SU-DHL-6 (cell line): Measurements from ENCODE around the gene CRYBG3.

Source experiments
- H2AFZ ChIP-seq: fragments of 200-600 bp; sonication (generic); 2 replicates; pipeline ENCODE4 v1.6.1; 2014; ENCODE audit warnings: low read depth, mild to moderate bottlenecking, moderate library complexity, mixed read lengths, antibody characterized with exemption, low read length; ENCODE audit not compliant: severe bottlenecking
- H3F3A ChIP-seq: fragments of 200-600 bp; shearing (Covaris generic); 2 replicates; pipeline ENCODE4 v1.6.0; 2016; ENCODE audit warnings: antibody characterized with exemption, mild to moderate bottlenecking; ENCODE audit not compliant: insufficient read depth
- H3K27ac ChIP-seq: fragments of 200-600 bp; sonication (generic); 2 replicates; pipeline ENCODE4 v1.5.1; 2016; ENCODE audit warnings: low read depth, mild to moderate bottlenecking, low read length, moderate library complexity, mixed read lengths
- H3K27me3 ChIP-seq: fragments of 200-600 bp; sonication (generic), shearing (Covaris generic); 2 replicates; pipeline ENCODE4 v1.6.0; 2014; ENCODE audit warnings: mild to moderate bottlenecking, low read length
- H3K36me3 ChIP-seq: fragments of 200-600 bp; sonication (generic); 2 replicates; pipeline ENCODE4 v1.6.1; 2014; ENCODE audit warnings: mild to moderate bottlenecking, low read length, mixed read lengths
- H3K4me2 ChIP-seq: fragments of 300-600, 200-600 bp; shearing (Covaris generic), sonication (generic); 2 replicates; pipeline ENCODE4 v1.6.0; 2014; ENCODE audit warnings: low read length, low read depth, mild to moderate bottlenecking; ENCODE audit not compliant: poor library complexity, severe bottlenecking
- H3K4me3 ChIP-seq: fragments of 200-600 bp; sonication (generic); 2 replicates; pipeline ENCODE4 v1.5.1; 2014; ENCODE audit warnings: antibody characterized with exemption, low read length, mild to moderate bottlenecking, mixed read lengths; ENCODE audit not compliant: insufficient read depth, poor library complexity, severe bottlenecking
- H3K79me2 ChIP-seq: fragments of 200-600 bp; sonication (generic); 2 replicates; pipeline ENCODE4 v1.6.1; 2014; ENCODE audit warnings: mild to moderate bottlenecking, low read length, moderate library complexity; ENCODE audit not compliant: insufficient read depth
- H3K9ac ChIP-seq: fragments of 200-600 bp; sonication (generic); 2 replicates; pipeline ENCODE4 v1.7.0; 2014; ENCODE audit warnings: mild to moderate bottlenecking, low read length
- H3K9me2 ChIP-seq: fragments of 200-600 bp; sonication (generic); replicated peaks from 2 replicates; pipeline ENCODE4 v1.6.1; 2014; ENCODE audit warnings: low read length; ENCODE audit not compliant: insufficient read depth
- H3K9me3 ChIP-seq: fragments of 200-600 bp; sonication (generic); 2 replicates; pipeline ENCODE4 v1.6.1; 2014; ENCODE audit warnings: low read length, mixed read lengths; ENCODE audit not compliant: insufficient read depth
- H4K20me1 ChIP-seq: fragments of 200-600 bp; sonication (generic); 2 replicates; pipeline ENCODE4 v1.6.1; 2014; ENCODE audit warnings: low read depth, mild to moderate bottlenecking, antibody characterized with exemption, low read length, moderate library complexity, mixed read lengths
- CTCF ChIP-seq: fragments of 200-600 bp; sonication (generic); IDR thresholded peaks from one replicate; pipeline ENCODE4 v1.5.1; 2017; ENCODE audit warnings: antibody characterized with exemption, mild to moderate bottlenecking, low read length, moderate library complexity; ENCODE audit not compliant: insufficient read depth, poor library complexity, severe bottlenecking
- EZH2phosphoT487 ChIP-seq: fragments of 200-600 bp; sonication (generic), shearing (Covaris generic); conservative IDR thresholded peaks from 2 replicates; pipeline ENCODE4 v1.6.1; 2018; ENCODE audit warnings: mild to moderate bottlenecking, antibody characterized with exemption, low read length, moderate library complexity, mixed read lengths

Gene CRYBG3

GRCh38 chr3:97967966-97968365, 146.2 kb downstream of the CRYBG3 start:
- no peak overlapping the region for H3K9ac ChIP-seq
- H3F3A ChIP-seq: peaks cover 9% of the 10 kb centered on the region; the same call in 1 of the 2 replicates
- no peaks in the 10 kb centered on the region for H3K27me3 ChIP-seq
- H3K36me3 ChIP-seq: peaks cover 7% of the 10 kb centered on the region; the same call in 1 of the 2 replicates
- no peaks in the 10 kb centered on the region; the same call in 1 of the 2 replicates for H4K20me1 ChIP-seq
- no peaks in the 10 kb centered on the region for H3K9me2 ChIP-seq
- H3K79me2 ChIP-seq: peaks cover 86% of the 10 kb centered on the region
- H2AFZ ChIP-seq: no peak overlapping the region
- no peak for TF ChIP-seq CTCF
- no peak for TF ChIP-seq EZH2phosphoT487
- H3K4me3 ChIP-seq: no peak overlapping the region
- no peaks in the 10 kb centered on the region for H3K9me3 ChIP-seq
- H3K4me2 ChIP-seq: no peak overlapping the region
- H3K27ac ChIP-seq: no peak overlapping the region

GRCh38 chr3:97968376-97968775, 146.6 kb downstream of the CRYBG3 start:
- Histone ChIP-seq H2AFZ (no peak overlapping the region), H4K20me1 (no peaks in the 10 kb centered on the region; the same call in 1 of the 2 replicates), H3K36me3 (peaks cover 7% of the 10 kb centered on the region; the same call in 1 of the 2 replicates), H3K9me3 (no peaks in the 10 kb centered on the region), H3K4me2 (no peak overlapping the region), H3K79me2 (peaks cover 82% of the 10 kb centered on the region), H3K27me3 (no peaks in the 10 kb centered on the region), H3K4me3 (no peak overlapping the region), H3K9ac (no peak overlapping the region), H3K9me2 (no peaks in the 10 kb centered on the region), H3F3A (peaks cover 9% of the 10 kb centered on the region; the same call in 1 of the 2 replicates), H3K27ac (no peak overlapping the region)
- TF ChIP-seq CTCF (no peak), EZH2phosphoT487 (no peak)

- Histone ChIP-seq H3K9me3 (no peaks in the 10 kb centered on the region), H3F3A (peaks cover 9% of the 10 kb centered on the region; the same call in 1 of the 2 replicates), H4K20me1 (no peaks in the 10 kb centered on the region), H3K4me2 (peak overlapping the region; percentile 75), H3K4me3 (no peak overlapping the region), H2AFZ (no peak overlapping the region), H3K9me2 (no peaks in the 10 kb centered on the region), H3K9ac (peak overlapping the region; percentile 55; the same call in 1 of the 2 replicates), H3K36me3 (no peaks in the 10 kb centered on the region; the same call in 1 of the 2 replicates), H3K79me2 (peaks cover 71% of the 10 kb centered on the region), H3K27ac (no peak overlapping the region), H3K27me3 (no peaks in the 10 kb centered on the region)
- no peak for TF ChIP-seq EZH2phosphoT487
- no peak for TF ChIP-seq CTCF
Observed at GRCh38 chr3:97969541-97969940, 147.7 kb downstream of the CRYBG3 start.
